OCI-LY1 (cell line): ENCODE measurements around the gene UTP25.

Experiments
- H2AFZ ChIP-seq: fragments of 200-600 bp; sonication (generic), shearing (Covaris generic); 2 replicates; pipeline ENCODE4 v1.6.0; 2014; ENCODE audit warnings: antibody characterized with exemption, mild to moderate bottlenecking, low read length
- H3F3A ChIP-seq: fragments of 200-600 bp; sonication (generic), shearing (Covaris generic); 2 replicates; pipeline ENCODE4 v1.6.0; 2014; ENCODE audit warnings: mild to moderate bottlenecking, antibody characterized with exemption, low read length, moderate library complexity; ENCODE audit not compliant: insufficient read depth
- H3K27ac ChIP-seq: fragments of 200-600 bp; sonication (generic); 2 replicates; pipeline ENCODE4 v1.5.1; 2014; ENCODE audit warnings: low read length, mixed run types, mild to moderate bottlenecking, low read depth; ENCODE audit not compliant: poor library complexity, severe bottlenecking
- H3K27me3 ChIP-seq: fragments of 200-600 bp; sonication (generic); 2 replicates; pipeline ENCODE4 v1.6.0; 2014; ENCODE audit warnings: antibody characterized with exemption, mild to moderate bottlenecking, low read length, moderate library complexity; ENCODE audit not compliant: insufficient read depth
- H3K36me3 ChIP-seq: fragments of 200-600 bp; sonication (generic); 2 replicates; pipeline ENCODE4 v1.6.1; 2014; ENCODE audit warnings: mild to moderate bottlenecking, antibody characterized with exemption, low read length, moderate library complexity, mixed read lengths; ENCODE audit not compliant: insufficient read depth
- H3K4me1 ChIP-seq: fragments of 200-600 bp; sonication (generic); 2 replicates; pipeline ENCODE4 v1.5.1; 2014; ENCODE audit warnings: mild to moderate bottlenecking, low read length, moderate library complexity; ENCODE audit not compliant: insufficient read depth, severe bottlenecking
- H3K4me2 ChIP-seq: fragments of 200-600 bp; sonication (generic), shearing (Covaris generic); 2 replicates; pipeline ENCODE4 v1.6.1; 2014; ENCODE audit warnings: low read length
- H3K4me3 ChIP-seq: fragments of 200-600 bp; sonication (generic); 2 replicates; pipeline ENCODE4 v1.5.1; 2014; ENCODE audit warnings: low read length, low read depth, mild to moderate bottlenecking, mixed read lengths; ENCODE audit not compliant: poor library complexity, severe bottlenecking
- H3K79me2 ChIP-seq: fragments of 200-600 bp; shearing (Covaris generic); 2 replicates; pipeline ENCODE4 v1.6.1; 2016; ENCODE audit warnings: mixed run types, low read length, mixed read lengths; ENCODE audit not compliant: insufficient read depth
- H3K9ac ChIP-seq: fragments of 200-600 bp; sonication (generic), shearing (Covaris generic); 2 replicates; pipeline ENCODE4 v1.6.1; 2014; ENCODE audit warnings: mild to moderate bottlenecking, low read length, mixed read lengths
- H3K9me2 ChIP-seq: fragments of 200-600 bp; sonication (generic), shearing (Covaris generic); 2 replicates; pipeline ENCODE4 v1.6.1; 2014; ENCODE audit warnings: low read depth, mild to moderate bottlenecking, low read length, mixed read lengths
- H3K9me3 ChIP-seq: fragments of 200-600 bp; shearing (Covaris generic); 2 replicates; pipeline ENCODE4 v1.6.1; 2014; ENCODE audit warnings: low read length, mixed read lengths
- H4K20me1 ChIP-seq: fragments of 200-600 bp; sonication (generic), shearing (Covaris generic); 2 replicates; pipeline ENCODE4 v1.6.0; 2016; ENCODE audit warnings: mild to moderate bottlenecking, low read length; ENCODE audit not compliant: insufficient read depth
- EZH2 ChIP-seq: fragments of 200-600 bp; sonication (generic), shearing (Covaris generic); IDR thresholded peaks from 2 replicates; pipeline ENCODE4 v1.8.0; 2017; ENCODE audit warnings: borderline replicate concordance, mixed run types, mild to moderate bottlenecking, antibody characterized with exemption, low read length, moderate library complexity, mixed read lengths
- TF ChIP-seq, protein P1 (sequence below): fragments of 200-600 bp; sonication (generic), shearing (Covaris generic); IDR thresholded peaks from 2 replicates; pipeline ENCODE4 v1.5.1; 2017; ENCODE audit warnings: mild to moderate bottlenecking, antibody characterized with exemption, low read length, moderate library complexity, mixed read lengths

The UTP25 gene

DNA sequence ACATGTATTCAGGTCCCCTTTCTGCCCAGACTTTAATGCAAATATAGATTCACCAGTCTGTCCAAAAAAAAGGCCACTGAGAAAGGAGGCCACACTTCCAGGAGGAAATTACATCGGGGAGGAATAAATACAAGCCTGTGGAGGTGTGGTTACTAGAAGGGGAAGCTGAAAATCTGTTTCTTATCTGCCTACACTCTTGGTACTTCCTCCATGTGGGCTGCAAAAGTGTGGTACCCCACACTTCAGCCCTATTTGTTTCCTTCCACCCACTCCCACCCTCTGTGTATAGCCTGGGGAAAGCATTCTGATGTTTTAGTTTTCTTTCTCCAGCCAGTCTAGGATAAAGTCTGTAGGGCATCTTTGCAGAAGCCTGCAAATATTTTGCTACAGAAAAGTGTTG, 38.4 kb downstream of the UTP25 start:
- H3K9me2 ChIP-seq: no peaks in the 10 kb centered on the region
- no peaks in the 10 kb centered on the region for H3K9me3 ChIP-seq
- no peaks in the 10 kb centered on the region for H4K20me1 ChIP-seq
- no peaks in the 10 kb centered on the region for H3K36me3 ChIP-seq
- H3K27me3 ChIP-seq: no peaks in the 10 kb centered on the region
- TF ChIP-seq, protein P1, sequence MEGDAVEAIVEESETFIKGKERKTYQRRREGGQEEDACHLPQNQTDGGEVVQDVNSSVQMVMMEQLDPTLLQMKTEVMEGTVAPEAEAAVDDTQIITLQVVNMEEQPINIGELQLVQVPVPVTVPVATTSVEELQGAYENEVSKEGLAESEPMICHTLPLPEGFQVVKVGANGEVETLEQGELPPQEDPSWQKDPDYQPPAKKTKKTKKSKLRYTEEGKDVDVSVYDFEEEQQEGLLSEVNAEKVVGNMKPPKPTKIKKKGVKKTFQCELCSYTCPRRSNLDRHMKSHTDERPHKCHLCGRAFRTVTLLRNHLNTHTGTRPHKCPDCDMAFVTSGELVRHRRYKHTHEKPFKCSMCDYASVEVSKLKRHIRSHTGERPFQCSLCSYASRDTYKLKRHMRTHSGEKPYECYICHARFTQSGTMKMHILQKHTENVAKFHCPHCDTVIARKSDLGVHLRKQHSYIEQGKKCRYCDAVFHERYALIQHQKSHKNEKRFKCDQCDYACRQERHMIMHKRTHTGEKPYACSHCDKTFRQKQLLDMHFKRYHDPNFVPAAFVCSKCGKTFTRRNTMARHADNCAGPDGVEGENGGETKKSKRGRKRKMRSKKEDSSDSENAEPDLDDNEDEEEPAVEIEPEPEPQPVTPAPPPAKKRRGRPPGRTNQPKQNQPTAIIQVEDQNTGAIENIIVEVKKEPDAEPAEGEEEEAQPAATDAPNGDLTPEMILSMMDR: no peak
- no peak for TF ChIP-seq EZH2
- no peak overlapping the region for H2AFZ ChIP-seq
- H3K27ac ChIP-seq: no peak overlapping the region
- H3K4me2 ChIP-seq: no peak overlapping the region
- no peaks in the 10 kb centered on the region for H3F3A ChIP-seq
- no peaks in the 10 kb centered on the region for H3K4me1 ChIP-seq
- H3K79me2 ChIP-seq: no peaks in the 10 kb centered on the region
- no peak overlapping the region for H3K4me3 ChIP-seq
- no peak overlapping the region for H3K9ac ChIP-seq

GRCh38 chr1:209869291-209870149, 41.7 kb downstream of the UTP25 start:
- no peak for TF ChIP-seq EZH2
- TF ChIP-seq, protein P1: no peak
- no peak overlapping the region for H2AFZ ChIP-seq

DNA sequence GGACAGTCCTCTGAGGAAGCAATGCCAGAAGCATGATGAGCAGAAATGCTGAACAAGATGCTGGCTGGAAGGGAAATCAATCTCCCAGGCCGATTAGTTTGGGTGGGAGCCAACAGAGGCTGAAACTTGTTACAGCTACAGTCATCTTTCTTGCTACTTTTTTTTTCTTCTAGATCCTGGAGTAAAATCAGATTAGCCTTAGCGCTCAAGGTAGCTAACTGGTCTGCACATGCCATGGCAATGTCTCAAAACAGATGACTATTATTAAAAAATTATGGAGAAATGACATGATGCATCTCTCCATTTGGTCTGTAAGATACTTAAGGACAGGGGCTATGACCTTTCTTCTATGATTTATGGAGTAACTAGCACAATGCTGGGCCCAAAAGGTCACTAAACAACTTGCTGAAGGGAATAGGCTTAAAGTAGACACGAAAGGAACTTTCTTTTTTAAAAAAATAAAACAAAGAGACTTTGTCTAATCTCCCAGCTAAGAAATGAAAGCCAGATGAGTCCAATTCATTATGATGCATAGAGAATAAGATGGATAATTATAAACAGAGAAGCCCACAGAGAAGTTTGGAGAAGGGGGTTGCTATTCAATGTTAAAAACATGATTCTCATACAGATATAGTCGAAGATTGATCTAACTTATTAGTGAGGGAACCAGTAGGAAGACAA, 42.5 kb downstream of the UTP25 start:
- Histone ChIP-seq H3K9ac (no peak overlapping the region), H3F3A (no peaks in the 10 kb centered on the region), H3K79me2 (no peaks in the 10 kb centered on the region), H3K9me2 (no peaks in the 10 kb centered on the region), H2AFZ (no peak overlapping the region), H3K36me3 (no peaks in the 10 kb centered on the region), H3K27ac (no peak overlapping the region), H4K20me1 (no peaks in the 10 kb centered on the region), H3K27me3 (no peaks in the 10 kb centered on the region), H3K9me3 (no peaks in the 10 kb centered on the region), H3K4me3 (no peak overlapping the region), H3K4me2 (no peak overlapping the region), H3K4me1 (no peaks in the 10 kb centered on the region)
- TF ChIP-seq, protein P1: no peak
- no peak for TF ChIP-seq EZH2

More at GRCh38 chr1:209869291-209870149, 41.7 kb downstream of the UTP25 start:
- Histone ChIP-seq H3K27me3 (no peaks in the 10 kb centered on the region), H3F3A (no peaks in the 10 kb centered on the region), H3K9me2 (no peaks in the 10 kb centered on the region), H3K9me3 (no peaks in the 10 kb centered on the region), H3K9ac (no peak overlapping the region), H4K20me1 (no peaks in the 10 kb centered on the region), H3K79me2 (no peaks in the 10 kb centered on the region), H3K4me1 (no peaks in the 10 kb centered on the region), H3K4me2 (no peak overlapping the region), H3K27ac (no peak overlapping the region), H3K36me3 (no peaks in the 10 kb centered on the region), H3K4me3 (no peak overlapping the region)
